Stimulated activated naive CD4-positive, alpha-beta T cell (primary cell): ENCODE measurements around the gene ADGRG7.
"Not testable (repeated sequence)": the region's sequence is repeated elsewhere in the genome, so short reads cannot be mapped to it uniquely, and the experiment has no call there.

ENCODE experiments used
- DNase-seq, 6 experiments: peaks; one replicate each; lab custom pipeline; 2025; lab: John Stamatoyannopoulos, UW

Gene ADGRG7

GRCh38 chr3:100609305-100609704 lies at the start of gene ADGRG7:
TSS of gene ADGRG7 (plus strand) at chr3:100609601. CDS start at chr3:100609857, 256 bp downstream.
- no peak for DNase-seq

GRCh38 chr3:100560426-100560825 lies 49.0 kb upstream of the ADGRG7 start:
- no peak for DNase-seq

GRCh38 chr3:100561459-100562158 lies 47.8 kb upstream of the ADGRG7 start:
- no peak for DNase-seq

- no peak for DNase-seq
Observed at GRCh38 chr3:100562224-100562857, 47.1 kb upstream of the ADGRG7 start.

- no peak for DNase-seq
Observed at GRCh38 chr3:100563228-100563627, 46.2 kb upstream of the ADGRG7 start.

- DNase-seq = no peak
Observed at GRCh38 chr3:100563652-100564211, 45.7 kb upstream of the ADGRG7 start.

- DNase-seq = no peak
Observed at GRCh38 chr3:100570811-100571210, 38.6 kb upstream of the ADGRG7 start.

- no peak for DNase-seq
Observed at GRCh38 chr3:100574536-100574935, 34.9 kb upstream of the ADGRG7 start.

- DNase-seq = no peak
Observed at GRCh38 chr3:100575704-100576103, 33.7 kb upstream of the ADGRG7 start.

GRCh38 chr3:100577382-100578008 lies 31.9 kb upstream of the ADGRG7 start:
- no peak for DNase-seq

- no peak for DNase-seq
Observed at GRCh38 chr3:100578646-100579045, 30.8 kb upstream of the ADGRG7 start.

GRCh38 chr3:100580147-100580546 lies 29.3 kb upstream of the ADGRG7 start:
- no peak for DNase-seq

GRCh38 chr3:100581650-100582049 lies 27.8 kb upstream of the ADGRG7 start:
- DNase-seq = no peak

- DNase-seq = not testable (repeated sequence)
Observed at GRCh38 chr3:100582157-100582556, 27.2 kb upstream of the ADGRG7 start.

- DNase-seq = no peak
Observed at GRCh38 chr3:100584101-100584660, 25.2 kb upstream of the ADGRG7 start.

- DNase-seq = no peak
Observed at GRCh38 chr3:100586832-100587231, 22.6 kb upstream of the ADGRG7 start.

- DNase-seq = no peak
Observed at GRCh38 chr3:100588251-100588650, 21.1 kb upstream of the ADGRG7 start.

- peak in 5 of 6 experiments; percentile 29 to 77 (median 43) for DNase-seq
Observed at GRCh38 chr3:100590114-100590839, 19.1 kb upstream of the ADGRG7 start.

- DNase-seq = no peak
Observed at GRCh38 chr3:100590840-100591147, 18.6 kb upstream of the ADGRG7 start.

- DNase-seq = no peak
Observed at GRCh38 chr3:100591411-100591810, 18.0 kb upstream of the ADGRG7 start.

- DNase-seq = peak in 1 of 6 experiments; percentile 1
Observed at GRCh38 chr3:100600181-100601042, 9.0 kb upstream of the ADGRG7 start.
